ENCODE data around the gene NEMP2. TPM values are rescaled to one million over a fixed set of nuclear protein-coding genes. Genes with fewer than 3 reads are reported as not detected.
A peak's percentile ranks its signal among the peaks of the same experiment; 100 is the strongest.

NEMP2 gene
- polyA plus RNA-seq, 4 donors, result 0.45 to 4.3 (median 0.97) TPM

- no peaks in the 10 kb centered on the region for H3K27me3 ChIP-seq (ENCODE audit: control insufficient read depth in 3 of 3, insufficient read depth in 3 of 3, low read length in 3 of 3)
- no peaks in the 10 kb centered on the region for H3K36me3 ChIP-seq (ENCODE audit: control insufficient read depth in 3 of 3, insufficient read depth in 2 of 3, low read depth in 1 of 3, low read length in 3 of 3)
- WGBS, 3 donors, result 22 to 73% (median 54%) methylated on average over 2 of the region's 2 CpGs
- H3K27ac ChIP-seq (ENCODE audit: low read depth in 1 of 3, low read length in 2 of 3), result no peak overlapping the region
- H3K4me1 ChIP-seq (ENCODE audit: control insufficient read depth in 3 of 3, insufficient read depth in 2 of 3, low read depth in 1 of 3, low read length in 2 of 3), result peaks cover 0 to 8% (median 2%) of the 10 kb centered on the region in 3 donors
- no peak for FAIRE-seq
- peak in 1 of 2 donors; percentile 58 for DNase-seq
- H3K9me3 ChIP-seq (ENCODE audit: control insufficient read depth in 2 of 2, insufficient read depth in 1 of 2, low read depth in 1 of 2, low read length in 1 of 2), result peaks cover 0 to 5% of the 10 kb centered on the region in 2 donors
- H3K4me3 ChIP-seq (ENCODE audit: low read depth in 1 of 3, low read length in 3 of 3), result no peak overlapping the region
Measured at GRCh38 chr2:190564838-190565237, 30.3 kb upstream of the NEMP2 start.

GRCh38 chr2:190563646-190564045 lies 29.1 kb upstream of the NEMP2 start:
- DNase-seq, result no peak
- WGBS, 3 donors, result 90 to 96% (median 95%) methylated on average over 2 of the region's 2 CpGs

GRCh38 chr2:190563109-190563508 lies 28.6 kb upstream of the NEMP2 start:
- no peak for DNase-seq
- Histone ChIP-seq H3K27me3 (ENCODE audit: control insufficient read depth in 3 of 3, insufficient read depth in 3 of 3, low read length in 3 of 3) (no peaks in the 10 kb centered on the region), H3K9me3 (ENCODE audit: control insufficient read depth in 2 of 2, insufficient read depth in 1 of 2, low read depth in 1 of 2, low read length in 1 of 2) (peaks cover 0 to 5% of the 10 kb centered on the region in 2 donors), H3K4me1 (ENCODE audit: control insufficient read depth in 3 of 3, insufficient read depth in 2 of 3, low read depth in 1 of 3, low read length in 2 of 3) (peaks cover 0 to 8% (median 2%) of the 10 kb centered on the region in 3 donors), H3K36me3 (ENCODE audit: control insufficient read depth in 3 of 3, insufficient read depth in 2 of 3, low read depth in 1 of 3, low read length in 3 of 3) (no peaks in the 10 kb centered on the region), H3K27ac (ENCODE audit: low read depth in 1 of 3, low read length in 2 of 3) (no peak overlapping the region), H3K4me3 (ENCODE audit: low read depth in 1 of 3, low read length in 3 of 3) (no peak overlapping the region)
- WGBS, 3 donors, result 58 to 70% (median 63%) methylated on average over 8 of the region's 8 CpGs
- no peak for FAIRE-seq

More at GRCh38 chr2:190563646-190564045, 29.1 kb upstream of the NEMP2 start:
- FAIRE-seq, result no peak
- Histone ChIP-seq H3K36me3 (ENCODE audit: control insufficient read depth in 3 of 3, insufficient read depth in 2 of 3, low read depth in 1 of 3, low read length in 3 of 3) (no peaks in the 10 kb centered on the region), H3K4me1 (ENCODE audit: control insufficient read depth in 3 of 3, insufficient read depth in 2 of 3, low read depth in 1 of 3, low read length in 2 of 3) (peaks cover 0 to 8% (median 2%) of the 10 kb centered on the region in 3 donors), H3K4me3 (ENCODE audit: low read depth in 1 of 3, low read length in 3 of 3) (no peak overlapping the region), H3K27ac (ENCODE audit: low read depth in 1 of 3, low read length in 2 of 3) (no peak overlapping the region), H3K27me3 (ENCODE audit: control insufficient read depth in 3 of 3, insufficient read depth in 3 of 3, low read length in 3 of 3) (no peaks in the 10 kb centered on the region), H3K9me3 (ENCODE audit: control insufficient read depth in 2 of 2, insufficient read depth in 1 of 2, low read depth in 1 of 2, low read length in 1 of 2) (peaks cover 0 to 5% of the 10 kb centered on the region in 2 donors)

GRCh38 chr2:190562121-190562520 lies 27.6 kb upstream of the NEMP2 start:
- Histone ChIP-seq H3K27ac (ENCODE audit: low read depth in 1 of 3, low read length in 2 of 3) (no peak overlapping the region), H3K4me1 (ENCODE audit: control insufficient read depth in 3 of 3, insufficient read depth in 2 of 3, low read depth in 1 of 3, low read length in 2 of 3) (peaks cover 0 to 8% (median 2%) of the 10 kb centered on the region in 3 donors), H3K9me3 (ENCODE audit: control insufficient read depth in 2 of 2, insufficient read depth in 1 of 2, low read depth in 1 of 2, low read length in 1 of 2) (no peaks in the 10 kb centered on the region), H3K27me3 (ENCODE audit: control insufficient read depth in 3 of 3, insufficient read depth in 3 of 3, low read length in 3 of 3) (no peaks in the 10 kb centered on the region), H3K4me3 (ENCODE audit: low read depth in 1 of 3, low read length in 3 of 3) (no peak overlapping the region), H3K36me3 (ENCODE audit: control insufficient read depth in 3 of 3, insufficient read depth in 2 of 3, low read depth in 1 of 3, low read length in 3 of 3) (no peaks in the 10 kb centered on the region)
- DNase-seq (peak in 1 of 2 donors; percentile 46), FAIRE-seq (no peak)
- WGBS, 3 donors, result 36 to 39% (median 39%) methylated on average over 2 of the region's 2 CpGs

GRCh38 chr2:190561094-190561493 lies 26.6 kb upstream of the NEMP2 start:
- H3K9me3 ChIP-seq (ENCODE audit: control insufficient read depth in 2 of 2, insufficient read depth in 1 of 2, low read depth in 1 of 2, low read length in 1 of 2), result no peaks in the 10 kb centered on the region
- DNase-seq (peak; percentile 54 to 65), FAIRE-seq (no peak)
- H3K36me3 ChIP-seq (ENCODE audit: control insufficient read depth in 3 of 3, insufficient read depth in 2 of 3, low read depth in 1 of 3, low read length in 3 of 3), result no peaks in the 10 kb centered on the region
- peaks cover 0 to 8% (median 2%) of the 10 kb centered on the region in 3 donors for H3K4me1 ChIP-seq (ENCODE audit: control insufficient read depth in 3 of 3, insufficient read depth in 2 of 3, low read depth in 1 of 3, low read length in 2 of 3)
- 42 to 72% (median 55%) methylated on average over 3 of the region's 3 CpGs for WGBS, 3 donors
- H3K4me3 ChIP-seq (ENCODE audit: low read depth in 1 of 3, low read length in 3 of 3), result no peak overlapping the region
- H3K27ac ChIP-seq (ENCODE audit: low read depth in 1 of 3, low read length in 2 of 3), result peak overlapping the region in 1 of 3 donors; percentile 50
- no peaks in the 10 kb centered on the region for H3K27me3 ChIP-seq (ENCODE audit: control insufficient read depth in 3 of 3, insufficient read depth in 3 of 3, low read length in 3 of 3)

- H3K36me3 ChIP-seq (ENCODE audit: control insufficient read depth in 3 of 3, insufficient read depth in 2 of 3, low read depth in 1 of 3, low read length in 3 of 3), result no peaks in the 10 kb centered on the region
- no peaks in the 10 kb centered on the region for H3K9me3 ChIP-seq (ENCODE audit: control insufficient read depth in 2 of 2, insufficient read depth in 1 of 2, low read depth in 1 of 2, low read length in 1 of 2)
- H3K27me3 ChIP-seq (ENCODE audit: control insufficient read depth in 3 of 3, insufficient read depth in 3 of 3, low read length in 3 of 3), result no peaks in the 10 kb centered on the region
- 83 to 92% (median 88%) methylated on average over 7 of the region's 7 CpGs for WGBS, 3 donors
- no peak overlapping the region for H3K27ac ChIP-seq (ENCODE audit: low read depth in 1 of 3, low read length in 2 of 3)
- H3K4me1 ChIP-seq (ENCODE audit: control insufficient read depth in 3 of 3, insufficient read depth in 2 of 3, low read depth in 1 of 3, low read length in 2 of 3), result no peaks in the 10 kb centered on the region
- no peak for DNase-seq
- H3K4me3 ChIP-seq (ENCODE audit: low read depth in 1 of 3, low read length in 3 of 3), result no peak overlapping the region
- no peak for FAIRE-seq
Measured at GRCh38 chr2:190554357-190555006, 20.0 kb upstream of the NEMP2 start.

GRCh38 chr2:190553254-190553653 lies 18.7 kb upstream of the NEMP2 start:
- WGBS, 3 donors, result 95 to 100% (median 96%) methylated on average over 1 of the region's 1 CpG
- FAIRE-seq, result no peak
- no peaks in the 10 kb centered on the region for H3K4me1 ChIP-seq (ENCODE audit: control insufficient read depth in 3 of 3, insufficient read depth in 2 of 3, low read depth in 1 of 3, low read length in 2 of 3)

GRCh38 chr2:190551928-190552327 lies 17.4 kb upstream of the NEMP2 start:
- FAIRE-seq (no peak), DNase-seq (no peak)
- Histone ChIP-seq H3K4me1 (ENCODE audit: control insufficient read depth in 3 of 3, insufficient read depth in 2 of 3, low read depth in 1 of 3, low read length in 2 of 3) (no peaks in the 10 kb centered on the region), H3K27me3 (ENCODE audit: control insufficient read depth in 3 of 3, insufficient read depth in 3 of 3, low read length in 3 of 3) (no peaks in the 10 kb centered on the region), H3K9me3 (ENCODE audit: control insufficient read depth in 2 of 2, insufficient read depth in 1 of 2, low read depth in 1 of 2, low read length in 1 of 2) (no peaks in the 10 kb centered on the region), H3K36me3 (ENCODE audit: control insufficient read depth in 3 of 3, insufficient read depth in 2 of 3, low read depth in 1 of 3, low read length in 3 of 3) (no peaks in the 10 kb centered on the region), H3K4me3 (ENCODE audit: low read depth in 1 of 3, low read length in 3 of 3) (no peak overlapping the region), H3K27ac (ENCODE audit: low read depth in 1 of 3, low read length in 2 of 3) (no peak overlapping the region)
- 72 to 85% (median 72%) methylated on average over 4 of the region's 4 CpGs for WGBS, 3 donors

More at GRCh38 chr2:190553254-190553653, 18.7 kb upstream of the NEMP2 start:
- Histone ChIP-seq H3K36me3 (ENCODE audit: control insufficient read depth in 3 of 3, insufficient read depth in 2 of 3, low read depth in 1 of 3, low read length in 3 of 3) (no peaks in the 10 kb centered on the region), H3K27me3 (ENCODE audit: control insufficient read depth in 3 of 3, insufficient read depth in 3 of 3, low read length in 3 of 3) (no peaks in the 10 kb centered on the region), H3K9me3 (ENCODE audit: control insufficient read depth in 2 of 2, insufficient read depth in 1 of 2, low read depth in 1 of 2, low read length in 1 of 2) (no peaks in the 10 kb centered on the region), H3K27ac (ENCODE audit: low read depth in 1 of 3, low read length in 2 of 3) (no peak overlapping the region), H3K4me3 (ENCODE audit: low read depth in 1 of 3, low read length in 3 of 3) (no peak overlapping the region)
- no peak for DNase-seq

GRCh38 chr2:190550137-190550536 lies 15.6 kb upstream of the NEMP2 start:
- H3K4me3 ChIP-seq (ENCODE audit: low read depth in 1 of 3, low read length in 3 of 3), result no peak overlapping the region
- WGBS, 3 donors, result 95 to 100% (median 99%) methylated on average over 3 of the region's 3 CpGs
- no peaks in the 10 kb centered on the region for H3K36me3 ChIP-seq (ENCODE audit: control insufficient read depth in 3 of 3, insufficient read depth in 2 of 3, low read depth in 1 of 3, low read length in 3 of 3)
- H3K27me3 ChIP-seq (ENCODE audit: control insufficient read depth in 3 of 3, insufficient read depth in 3 of 3, low read length in 3 of 3), result no peaks in the 10 kb centered on the region
- DNase-seq (no peak), FAIRE-seq (no peak)
- H3K27ac ChIP-seq (ENCODE audit: low read depth in 1 of 3, low read length in 2 of 3), result no peak overlapping the region
- H3K9me3 ChIP-seq (ENCODE audit: control insufficient read depth in 2 of 2, insufficient read depth in 1 of 2, low read depth in 1 of 2, low read length in 1 of 2), result no peaks in the 10 kb centered on the region
- no peaks in the 10 kb centered on the region for H3K4me1 ChIP-seq (ENCODE audit: control insufficient read depth in 3 of 3, insufficient read depth in 2 of 3, low read depth in 1 of 3, low read length in 2 of 3)

All from small intestine (tissue), 7 donors.